Breast epithelium (tissue), 3 donors: Measurements from ENCODE around the gene NLK.

Experiments used
- POLR2A ChIP-seq: fragments of 450-650 bp; IDR thresholded peaks from one replicate; pipeline ENCODE4 v1.6.1; 2016; ENCODE audit warnings: antibody characterized with exemption, mild to moderate bottlenecking, moderate library complexity
- TF ChIP-seq, protein P1 (sequence below), 3 donors: fragments of 450-650 bp; IDR thresholded peaks; one replicate each; pipeline ENCODE4 v1.5.1; 2016 to 2017; ENCODE audit warnings: antibody characterized with exemption in 3 of 3, mild to moderate bottlenecking in 3 of 3, moderate library complexity in 3 of 3

GRCh38 chr17:28159924-28160323, 117.4 kb downstream of the NLK start:
- TF ChIP-seq, protein P1, sequence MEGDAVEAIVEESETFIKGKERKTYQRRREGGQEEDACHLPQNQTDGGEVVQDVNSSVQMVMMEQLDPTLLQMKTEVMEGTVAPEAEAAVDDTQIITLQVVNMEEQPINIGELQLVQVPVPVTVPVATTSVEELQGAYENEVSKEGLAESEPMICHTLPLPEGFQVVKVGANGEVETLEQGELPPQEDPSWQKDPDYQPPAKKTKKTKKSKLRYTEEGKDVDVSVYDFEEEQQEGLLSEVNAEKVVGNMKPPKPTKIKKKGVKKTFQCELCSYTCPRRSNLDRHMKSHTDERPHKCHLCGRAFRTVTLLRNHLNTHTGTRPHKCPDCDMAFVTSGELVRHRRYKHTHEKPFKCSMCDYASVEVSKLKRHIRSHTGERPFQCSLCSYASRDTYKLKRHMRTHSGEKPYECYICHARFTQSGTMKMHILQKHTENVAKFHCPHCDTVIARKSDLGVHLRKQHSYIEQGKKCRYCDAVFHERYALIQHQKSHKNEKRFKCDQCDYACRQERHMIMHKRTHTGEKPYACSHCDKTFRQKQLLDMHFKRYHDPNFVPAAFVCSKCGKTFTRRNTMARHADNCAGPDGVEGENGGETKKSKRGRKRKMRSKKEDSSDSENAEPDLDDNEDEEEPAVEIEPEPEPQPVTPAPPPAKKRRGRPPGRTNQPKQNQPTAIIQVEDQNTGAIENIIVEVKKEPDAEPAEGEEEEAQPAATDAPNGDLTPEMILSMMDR (IDR thresholded peaks at IDR 0.05) = no peak
- no peak for TF ChIP-seq POLR2A
